GM18520 (cell line): Measurements from ENCODE around the gene RALGAPB.

Experiments
- ATAC-seq: cut with Tn5 transposase; IDR thresholded peaks from one replicate; pipeline ENCODE4 v1.9.1; 2021; ENCODE audit not compliant: unreplicated experiment

RALGAPB gene

GRCh38 chr20:38543014-38543906 lies 70.6 kb downstream of the RALGAPB start:
- no peak for ATAC-seq

GRCh38 chr20:38545771-38546170 lies 73.1 kb downstream of the RALGAPB start:
- no peak for ATAC-seq

GRCh38 chr20:38547288-38548085 lies 74.8 kb downstream of the RALGAPB start:
- ATAC-seq: no peak

GRCh38 chr20:38548356-38549083 lies 75.9 kb downstream of the RALGAPB start:
- no peak for ATAC-seq

GRCh38 chr20:38550274-38550673 lies 77.6 kb downstream of the RALGAPB start:
- ATAC-seq: no peak

GRCh38 chr20:38551056-38551626 lies 78.5 kb downstream of the RALGAPB start:
- no peak for ATAC-seq

- no peak for ATAC-seq
These were observed 82.3 kb downstream of the RALGAPB start for GRCh38 chr20:38554986-38555385.

GRCh38 chr20:38555395-38555794 lies 82.8 kb downstream of the RALGAPB start:
- no peak for ATAC-seq

- ATAC-seq: no peak
These were observed 84.5 kb downstream of the RALGAPB start for GRCh38 chr20:38557174-38557573.

- ATAC-seq: no peak
These were observed 86.1 kb downstream of the RALGAPB start for GRCh38 chr20:38558596-38559360.

- ATAC-seq: no peak
These were observed 87.1 kb downstream of the RALGAPB start for GRCh38 chr20:38559764-38560163.

GRCh38 chr20:38563802-38564431 lies 91.3 kb downstream of the RALGAPB start:
- ATAC-seq: no peak

- ATAC-seq: no peak
These were observed 92.0 kb downstream of the RALGAPB start for GRCh38 chr20:38564680-38565079.

- ATAC-seq: no peak
These were observed 93.5 kb downstream of the RALGAPB start for GRCh38 chr20:38566036-38566598.

- no peak for ATAC-seq
These were observed 97.3 kb downstream of the RALGAPB start for GRCh38 chr20:38569747-38570525.

- no peak for ATAC-seq
These were observed 100.8 kb downstream of the RALGAPB start for GRCh38 chr20:38573413-38573812.

GRCh38 chr20:38579219-38579910 lies 106.7 kb downstream of the RALGAPB start:
- no peak for ATAC-seq

GRCh38 chr20:38579921-38580320 lies 107.3 kb downstream of the RALGAPB start:
- no peak for ATAC-seq
